Measurements from ENCODE around the gene FGFR3. TPM values are rescaled to one million over a fixed set of nuclear protein-coding genes. Genes with fewer than 3 reads are reported as not detected.

Gene FGFR3
- polyA plus RNA-seq, 4 donors, result 70.0 to 150 (median 103) TPM

DNA sequence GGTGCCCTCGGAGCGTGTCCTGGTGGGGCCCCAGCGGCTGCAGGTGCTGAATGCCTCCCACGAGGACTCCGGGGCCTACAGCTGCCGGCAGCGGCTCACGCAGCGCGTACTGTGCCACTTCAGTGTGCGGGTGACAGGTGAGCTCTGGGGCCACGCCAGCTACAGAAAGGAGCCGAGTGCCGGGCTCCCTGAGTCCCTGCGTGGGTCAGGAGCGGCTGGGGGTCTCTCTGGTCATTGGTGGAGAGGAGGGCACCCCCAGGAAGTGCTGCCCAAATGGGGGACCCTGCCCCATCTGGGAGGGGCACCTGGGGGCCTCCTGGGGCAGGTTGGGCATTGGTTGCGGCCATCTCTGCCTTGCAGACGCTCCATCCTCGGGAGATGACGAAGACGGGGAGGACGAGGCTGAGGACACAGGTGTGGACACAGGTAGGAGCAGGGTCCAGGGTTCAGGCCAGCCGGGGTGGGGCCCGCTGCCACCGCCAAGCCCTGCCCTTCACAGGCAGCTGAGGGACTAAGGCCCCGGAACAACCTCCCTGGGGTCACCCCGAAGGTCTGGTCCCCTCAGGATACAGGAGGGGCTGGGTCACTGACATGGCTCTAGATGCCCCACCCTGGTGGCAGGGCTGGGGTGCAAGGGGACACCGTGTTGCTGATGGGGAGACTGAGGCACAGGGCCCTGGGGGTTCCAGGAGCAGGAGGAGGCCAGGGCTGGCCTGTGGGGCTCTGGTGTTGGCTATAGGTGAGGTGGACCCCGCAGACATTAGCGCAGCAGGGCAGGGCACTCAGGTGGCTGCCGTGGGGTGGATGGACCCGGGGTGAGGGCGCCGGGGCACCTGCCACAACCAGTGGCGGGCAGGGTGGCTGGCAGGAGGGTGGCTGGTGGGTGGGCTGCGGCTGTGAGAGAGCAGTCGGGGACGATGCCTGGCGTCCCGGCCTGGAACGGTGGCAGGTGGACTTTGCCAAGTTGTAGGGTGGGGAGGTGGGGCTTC, 6.6 kb downstream of the FGFR3 start:
- DNase-seq (ENCODE audit: low read depth in 4 of 4, low spot score in 2 of 4), result no peak

DNA sequence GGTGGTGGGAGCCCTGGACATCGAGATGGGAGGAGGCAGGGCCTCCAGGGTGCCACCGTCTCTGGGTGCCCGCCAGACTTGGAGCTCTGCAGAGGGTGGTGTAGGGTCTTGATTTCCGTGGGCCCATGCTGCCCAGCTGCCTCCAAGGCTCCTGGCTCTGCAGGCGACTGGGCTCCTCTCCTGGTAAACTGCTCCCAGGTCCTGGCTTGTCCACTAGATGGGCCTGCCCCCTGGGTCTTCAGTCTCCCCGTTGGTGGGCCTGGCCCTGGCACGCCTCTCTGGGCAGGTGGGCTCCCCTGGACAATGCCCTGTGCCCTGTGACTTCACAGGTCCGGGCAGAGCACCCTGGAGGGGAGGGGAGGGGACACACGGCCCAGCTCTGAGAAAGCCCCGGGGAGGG, 7.7 kb downstream of the FGFR3 start:
- no peak for DNase-seq (ENCODE audit: low read depth in 4 of 4, low spot score in 2 of 4)

DNA sequence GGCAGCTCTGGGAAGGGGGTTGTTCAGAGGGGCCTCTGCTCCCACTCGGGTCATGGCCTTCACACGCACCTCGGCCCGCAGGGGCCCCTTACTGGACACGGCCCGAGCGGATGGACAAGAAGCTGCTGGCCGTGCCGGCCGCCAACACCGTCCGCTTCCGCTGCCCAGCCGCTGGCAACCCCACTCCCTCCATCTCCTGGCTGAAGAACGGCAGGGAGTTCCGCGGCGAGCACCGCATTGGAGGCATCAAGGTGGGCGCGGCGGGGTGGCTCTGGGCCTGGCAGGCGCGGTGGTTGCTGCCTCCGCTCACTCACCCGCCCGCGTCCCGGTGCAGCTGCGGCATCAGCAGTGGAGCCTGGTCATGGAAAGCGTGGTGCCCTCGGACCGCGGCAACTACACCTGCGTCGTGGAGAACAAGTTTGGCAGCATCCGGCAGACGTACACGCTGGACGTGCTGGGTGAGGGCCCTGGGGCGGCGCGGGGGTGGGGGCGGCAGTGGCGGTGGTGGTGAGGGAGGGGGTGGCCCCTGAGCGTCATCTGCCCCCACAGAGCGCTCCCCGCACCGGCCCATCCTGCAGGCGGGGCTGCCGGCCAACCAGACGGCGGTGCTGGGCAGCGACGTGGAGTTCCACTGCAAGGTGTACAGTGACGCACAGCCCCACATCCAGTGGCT, 8.3 kb downstream of the FGFR3 start:
- DNase-seq (ENCODE audit: low read depth in 4 of 4, low spot score in 2 of 4), result no peak

DNA sequence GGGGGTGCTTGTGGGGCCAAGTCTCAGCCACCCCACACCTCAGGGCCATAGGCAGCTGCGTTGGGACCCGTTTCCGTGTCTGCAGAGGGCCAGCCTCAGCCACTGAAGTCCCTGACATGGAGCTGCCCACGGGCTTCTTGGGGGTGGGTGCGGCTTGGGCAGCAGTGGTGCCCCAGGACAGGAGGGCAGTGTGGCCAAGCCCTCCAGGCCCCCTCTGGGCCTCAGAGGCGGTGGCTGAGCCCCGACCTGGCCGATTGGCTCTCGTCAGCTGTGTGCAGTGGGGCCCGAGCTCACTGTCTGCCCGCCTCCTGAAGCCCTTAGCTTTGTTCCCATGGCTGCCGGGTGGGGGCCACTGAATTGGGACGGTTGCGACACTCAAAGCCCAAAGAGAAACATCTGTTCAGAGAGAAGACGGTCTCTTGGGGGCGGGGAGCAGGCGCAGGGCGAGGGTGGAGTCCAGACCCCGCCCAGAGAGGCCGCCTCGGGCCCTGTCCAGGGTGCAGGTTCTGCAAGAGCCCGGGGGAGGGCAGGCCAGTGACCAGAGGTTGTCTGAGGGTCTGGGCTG, 9.1 kb downstream of the FGFR3 start:
- DNase-seq (ENCODE audit: low read depth in 4 of 4, low spot score in 2 of 4), result no peak

DNA sequence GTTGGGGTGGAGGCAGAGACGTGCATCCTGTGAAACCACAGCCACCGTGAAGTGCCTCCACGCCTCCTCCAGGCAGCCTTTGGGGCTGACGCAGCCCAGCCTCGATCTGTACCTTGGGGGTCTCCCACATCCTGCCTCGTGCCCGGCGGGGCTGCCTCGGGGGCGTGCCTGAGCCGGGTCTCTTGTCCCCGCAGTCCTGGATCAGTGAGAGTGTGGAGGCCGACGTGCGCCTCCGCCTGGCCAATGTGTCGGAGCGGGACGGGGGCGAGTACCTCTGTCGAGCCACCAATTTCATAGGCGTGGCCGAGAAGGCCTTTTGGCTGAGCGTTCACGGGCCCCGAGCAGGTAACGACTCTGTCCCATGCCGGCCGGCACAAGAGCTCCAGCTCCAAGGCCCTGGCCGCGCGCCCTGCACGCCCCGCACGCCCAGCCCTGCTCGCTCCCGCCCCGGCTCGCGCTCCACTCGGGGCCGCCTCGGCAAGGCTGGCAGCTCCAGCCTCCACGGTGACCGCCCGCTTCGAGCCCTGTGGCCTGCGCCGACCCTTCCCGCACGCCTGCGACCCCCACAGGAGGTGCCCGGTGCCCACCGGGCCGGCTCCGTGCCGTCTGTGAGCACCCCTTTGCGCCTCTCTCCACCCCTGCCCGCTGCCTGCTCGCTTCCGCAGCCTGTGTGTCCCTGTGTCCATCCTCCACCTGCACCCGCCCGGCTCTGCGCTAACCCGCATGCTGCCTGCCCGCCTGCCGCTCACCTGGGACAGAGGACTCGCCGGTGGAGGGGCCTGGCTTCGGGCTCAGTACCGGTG, 9.8 kb downstream of the FGFR3 start:
- DNase-seq (ENCODE audit: low read depth in 4 of 4, low spot score in 2 of 4), result no peak

DNA sequence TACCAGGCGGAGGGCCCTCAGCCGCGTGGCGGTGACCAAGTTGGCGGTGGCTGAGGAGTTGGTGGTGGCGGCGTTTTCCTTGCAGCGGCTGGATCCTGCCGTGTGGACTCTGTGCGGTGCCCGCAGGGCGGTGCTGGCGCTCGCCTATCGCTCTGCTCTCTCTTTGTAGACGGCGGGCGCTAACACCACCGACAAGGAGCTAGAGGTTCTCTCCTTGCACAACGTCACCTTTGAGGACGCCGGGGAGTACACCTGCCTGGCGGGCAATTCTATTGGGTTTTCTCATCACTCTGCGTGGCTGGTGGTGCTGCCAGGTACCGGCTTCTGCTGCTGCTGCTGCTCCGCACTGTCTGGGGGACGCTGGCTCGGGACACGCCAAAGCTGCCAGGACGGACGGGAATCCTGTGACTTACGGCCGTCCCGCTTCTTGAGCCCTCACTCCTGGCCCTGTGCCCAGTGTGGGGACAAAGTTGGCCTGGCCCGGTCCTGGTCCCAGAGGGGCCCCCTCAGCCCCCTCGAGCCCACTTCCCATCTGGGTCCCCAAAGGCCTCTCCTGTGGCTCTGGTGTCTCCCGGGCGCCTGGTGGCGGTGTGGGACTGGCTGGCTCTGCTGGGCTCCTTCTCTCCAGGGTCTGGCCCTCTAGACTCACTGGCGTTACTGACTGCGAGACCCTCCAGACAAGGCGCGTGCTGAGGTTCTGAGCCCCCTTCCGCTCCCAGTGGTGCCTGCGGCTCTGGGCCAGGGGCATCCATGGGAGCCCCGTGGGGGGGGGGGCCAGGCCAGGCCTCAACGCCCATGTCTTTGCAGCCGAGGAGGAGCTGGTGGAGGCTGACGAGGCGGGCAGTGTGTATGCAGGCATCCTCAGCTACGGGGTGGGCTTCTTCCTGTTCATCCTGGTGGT, 10.7 kb downstream of the FGFR3 start:
- no peak for DNase-seq (ENCODE audit: low read depth in 4 of 4, low spot score in 2 of 4)

DNA sequence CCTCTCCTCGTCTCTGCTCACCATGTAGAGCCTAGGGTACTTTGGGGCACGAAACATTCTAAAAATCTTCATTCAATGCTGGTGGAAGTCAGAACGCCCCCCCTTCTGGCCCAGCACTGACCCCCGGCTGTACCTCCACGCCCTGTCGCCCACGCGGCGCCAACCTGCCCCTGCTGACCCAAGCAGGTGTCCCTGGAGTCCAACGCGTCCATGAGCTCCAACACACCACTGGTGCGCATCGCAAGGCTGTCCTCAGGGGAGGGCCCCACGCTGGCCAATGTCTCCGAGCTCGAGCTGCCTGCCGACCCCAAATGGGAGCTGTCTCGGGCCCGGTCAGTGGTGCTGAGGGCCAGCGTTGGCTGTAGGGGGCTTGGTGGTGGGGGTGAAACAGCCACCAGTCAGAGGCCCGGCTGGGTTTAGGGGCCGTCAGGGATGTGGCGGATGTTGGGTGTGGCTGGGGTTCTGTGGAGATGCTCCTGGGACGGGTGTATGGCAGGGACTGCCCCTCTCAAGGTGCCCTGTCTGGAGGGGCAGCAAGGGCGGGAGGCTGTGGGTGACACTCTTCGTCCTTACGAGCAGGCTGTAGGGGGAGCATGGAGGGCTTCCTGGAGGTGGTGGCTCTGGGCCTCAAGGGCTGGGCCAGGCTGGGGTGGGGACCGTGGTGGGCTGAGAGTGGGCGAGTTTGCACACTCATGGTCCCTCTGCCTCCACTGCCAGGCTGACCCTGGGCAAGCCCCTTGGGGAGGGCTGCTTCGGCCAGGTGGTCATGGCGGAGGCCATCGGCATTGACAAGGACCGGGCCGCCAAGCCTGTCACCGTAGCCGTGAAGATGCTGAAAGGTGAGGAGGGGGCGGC, 11.8 kb downstream of the FGFR3 start:
- no peak for DNase-seq (ENCODE audit: low read depth in 4 of 4, low spot score in 2 of 4)

DNA sequence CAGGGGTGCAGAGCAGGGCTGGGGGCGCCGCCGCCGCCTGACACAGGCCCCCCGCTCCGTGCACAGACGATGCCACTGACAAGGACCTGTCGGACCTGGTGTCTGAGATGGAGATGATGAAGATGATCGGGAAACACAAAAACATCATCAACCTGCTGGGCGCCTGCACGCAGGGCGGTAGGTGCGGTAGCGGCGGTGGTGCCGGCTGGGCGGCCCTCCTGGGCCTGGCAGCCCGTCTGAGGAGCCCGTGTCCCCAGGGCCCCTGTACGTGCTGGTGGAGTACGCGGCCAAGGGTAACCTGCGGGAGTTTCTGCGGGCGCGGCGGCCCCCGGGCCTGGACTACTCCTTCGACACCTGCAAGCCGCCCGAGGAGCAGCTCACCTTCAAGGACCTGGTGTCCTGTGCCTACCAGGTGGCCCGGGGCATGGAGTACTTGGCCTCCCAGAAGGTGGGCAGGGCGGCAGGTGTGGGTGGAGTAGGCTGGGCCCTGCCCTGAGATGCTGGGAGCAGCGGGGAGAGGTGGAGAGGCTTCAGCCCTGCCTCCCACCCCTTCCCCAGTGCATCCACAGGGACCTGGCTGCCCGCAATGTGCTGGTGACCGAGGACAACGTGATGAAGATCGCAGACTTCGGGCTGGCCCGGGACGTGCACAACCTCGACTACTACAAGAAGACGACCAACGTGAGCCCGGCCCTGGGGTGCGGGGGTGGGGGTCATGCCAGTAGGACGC, 12.6 kb downstream of the FGFR3 start:
- DNase-seq (ENCODE audit: low read depth in 4 of 4, low spot score in 2 of 4), result no peak

DNA sequence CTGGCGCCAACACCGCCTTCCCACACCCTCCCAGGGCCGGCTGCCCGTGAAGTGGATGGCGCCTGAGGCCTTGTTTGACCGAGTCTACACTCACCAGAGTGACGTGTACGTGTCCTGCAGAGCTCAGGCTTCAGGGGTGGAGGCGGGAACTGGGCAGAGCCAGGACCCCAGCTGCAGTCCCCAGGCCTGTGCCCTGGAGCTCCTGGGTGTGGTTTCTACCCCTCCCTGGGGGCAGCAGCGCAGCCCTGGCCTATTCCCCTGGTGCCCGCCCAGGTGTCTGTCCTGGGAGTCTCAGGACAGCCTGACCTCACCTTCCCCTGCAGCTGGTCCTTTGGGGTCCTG, 13.1 kb downstream of the FGFR3 start:
- no peak for DNase-seq (ENCODE audit: low read depth in 4 of 4, low spot score in 2 of 4)

DNA sequence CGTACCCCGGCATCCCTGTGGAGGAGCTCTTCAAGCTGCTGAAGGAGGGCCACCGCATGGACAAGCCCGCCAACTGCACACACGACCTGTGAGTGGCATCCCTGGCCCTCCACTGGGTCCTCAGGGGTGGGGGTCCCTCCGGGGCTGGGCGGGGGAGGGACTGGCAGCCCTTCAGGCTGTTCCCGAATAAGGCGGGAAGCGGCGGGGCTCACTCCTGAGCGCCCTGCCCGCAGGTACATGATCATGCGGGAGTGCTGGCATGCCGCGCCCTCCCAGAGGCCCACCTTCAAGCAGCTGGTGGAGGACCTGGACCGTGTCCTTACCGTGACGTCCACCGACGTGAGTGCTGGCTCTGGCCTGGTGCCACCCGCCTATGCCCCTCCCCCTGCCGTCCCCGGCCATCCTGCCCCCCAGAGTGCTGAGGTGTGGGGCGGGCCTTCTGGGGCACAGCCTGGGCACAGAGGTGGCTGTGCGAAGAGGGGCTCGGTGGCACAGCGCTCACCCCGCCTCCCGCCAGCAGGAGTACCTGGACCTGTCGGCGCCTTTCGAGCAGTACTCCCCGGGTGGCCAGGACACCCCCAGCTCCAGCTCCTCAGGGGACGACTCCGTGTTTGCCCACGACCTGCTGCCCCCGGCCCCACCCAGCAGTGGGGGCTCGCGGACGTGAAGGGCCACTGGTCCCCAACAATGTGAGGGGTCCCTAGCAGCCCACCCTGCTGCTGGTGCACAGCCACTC, 13.7 kb downstream of the FGFR3 start:
- DNase-seq (ENCODE audit: low read depth in 4 of 4, low spot score in 2 of 4), result no peak

DNA sequence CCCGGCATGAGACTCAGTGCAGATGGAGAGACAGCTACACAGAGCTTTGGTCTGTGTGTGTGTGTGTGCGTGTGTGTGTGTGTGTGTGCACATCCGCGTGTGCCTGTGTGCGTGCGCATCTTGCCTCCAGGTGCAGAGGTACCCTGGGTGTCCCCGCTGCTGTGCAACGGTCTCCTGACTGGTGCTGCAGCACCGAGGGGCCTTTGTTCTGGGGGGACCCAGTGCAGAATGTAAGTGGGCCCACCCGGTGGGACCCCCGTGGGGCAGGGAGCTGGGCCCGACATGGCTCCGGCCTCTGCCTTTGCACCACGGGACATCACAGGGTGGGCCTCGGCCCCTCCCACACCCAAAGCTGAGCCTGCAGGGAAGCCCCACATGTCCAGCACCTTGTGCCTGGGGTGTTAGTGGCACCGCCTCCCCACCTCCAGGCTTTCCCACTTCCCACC, 14.3 kb downstream of the FGFR3 start:
- no peak for DNase-seq (ENCODE audit: low read depth in 4 of 4, low spot score in 2 of 4)

DNA sequence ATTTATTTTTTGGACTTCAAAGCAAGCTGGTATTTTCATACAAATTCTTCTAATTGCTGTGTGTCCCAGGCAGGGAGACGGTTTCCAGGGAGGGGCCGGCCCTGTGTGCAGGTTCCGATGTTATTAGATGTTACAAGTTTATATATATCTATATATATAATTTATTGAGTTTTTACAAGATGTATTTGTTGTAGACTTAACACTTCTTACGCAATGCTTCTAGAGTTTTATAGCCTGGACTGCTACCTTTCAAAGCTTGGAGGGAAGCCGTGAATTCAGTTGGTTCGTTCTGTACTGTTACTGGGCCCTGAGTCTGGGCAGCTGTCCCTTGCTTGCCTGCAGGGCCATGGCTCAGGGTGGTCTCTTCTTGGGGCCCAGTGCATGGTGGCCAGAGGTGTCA, 15.3 kb downstream of the FGFR3 start:
- DNase-seq (ENCODE audit: low read depth in 4 of 4, low spot score in 2 of 4), result no peak

DNA sequence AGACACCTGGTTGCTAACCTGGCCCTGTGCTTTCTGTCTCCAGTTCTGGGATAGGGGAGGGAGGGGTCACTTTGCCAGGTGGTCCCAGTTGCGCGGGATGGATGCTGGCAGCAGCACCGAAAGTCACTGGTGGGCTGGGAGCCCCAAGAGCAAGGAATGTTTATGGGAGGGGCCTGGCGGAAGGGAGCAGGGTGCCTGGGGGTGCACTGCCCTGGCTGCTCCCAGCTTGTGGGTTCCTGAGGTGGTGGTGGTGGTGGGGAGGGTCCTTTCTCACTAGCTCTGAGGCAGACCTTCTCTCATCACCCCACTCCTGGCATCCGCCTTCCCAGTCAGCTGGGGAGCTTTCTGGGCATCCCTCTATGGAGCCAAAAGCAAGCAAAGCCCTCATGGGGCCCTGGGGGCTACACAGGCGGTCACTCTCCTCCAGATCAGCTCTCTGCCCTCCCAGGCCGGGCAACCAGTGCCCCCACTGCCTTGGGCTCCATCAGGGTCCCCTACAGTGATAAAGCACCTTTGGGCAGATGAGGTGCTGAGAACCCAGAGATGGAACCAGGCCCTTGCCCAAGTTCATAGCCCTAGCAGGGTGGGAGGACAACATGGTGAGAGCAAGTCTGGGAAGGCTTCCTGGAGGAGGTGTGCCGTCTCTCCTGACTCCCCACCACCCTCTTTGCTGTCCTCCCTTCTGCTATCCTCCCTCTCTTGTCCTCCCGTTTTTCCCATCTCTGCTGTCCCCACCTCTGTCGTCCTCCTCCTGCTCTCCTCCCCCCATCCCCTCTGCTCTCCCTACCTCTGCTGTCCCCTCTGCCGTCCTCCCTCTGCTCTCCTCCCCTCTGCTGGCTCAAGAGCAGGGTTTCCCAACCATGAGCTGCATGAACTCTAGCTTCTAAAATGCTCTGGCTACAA, 16.0 kb downstream of the FGFR3 start:
- no peak for DNase-seq (ENCODE audit: low read depth in 4 of 4, low spot score in 2 of 4)

DNA sequence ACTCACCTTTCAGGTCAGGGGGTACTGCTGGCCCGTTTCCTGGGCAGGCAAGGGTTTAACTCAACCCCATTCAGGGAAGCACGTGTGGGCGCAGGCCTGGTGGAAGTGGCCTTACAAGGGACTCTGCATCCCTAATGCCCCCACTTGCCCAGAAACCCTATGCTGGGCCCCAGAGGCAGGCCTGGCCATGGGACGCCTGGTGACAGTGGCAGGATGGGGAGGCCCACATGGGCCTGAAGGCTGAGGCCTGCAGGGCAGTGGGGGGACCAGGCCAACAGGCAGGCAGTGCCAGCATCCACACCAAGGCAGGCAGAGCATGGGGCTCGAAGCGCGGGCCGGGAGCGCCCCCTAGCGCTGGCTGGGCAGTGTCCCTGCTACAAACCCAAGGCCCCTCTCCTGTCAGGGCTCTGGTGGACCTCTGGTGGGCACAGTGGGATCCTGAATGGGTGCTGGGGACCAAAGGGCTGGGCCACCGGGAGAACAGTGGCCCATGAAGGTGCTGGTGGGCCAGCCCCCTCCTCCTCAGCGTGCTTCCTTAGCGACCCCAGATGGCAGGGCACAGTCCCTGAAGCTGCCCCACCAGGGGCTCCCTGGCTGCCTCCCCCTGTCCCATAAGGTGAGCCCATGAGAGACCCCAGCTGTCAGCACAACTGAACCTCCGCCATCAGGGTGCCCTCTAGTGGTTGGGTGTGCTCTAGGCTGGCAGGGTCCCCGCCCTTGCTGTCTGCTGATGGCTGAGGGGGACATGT, 16.8 kb downstream of the FGFR3 start:
- DNase-seq (ENCODE audit: low read depth in 4 of 4, low spot score in 2 of 4), result peak in 1 of 4 donors; percentile 56

DNA sequence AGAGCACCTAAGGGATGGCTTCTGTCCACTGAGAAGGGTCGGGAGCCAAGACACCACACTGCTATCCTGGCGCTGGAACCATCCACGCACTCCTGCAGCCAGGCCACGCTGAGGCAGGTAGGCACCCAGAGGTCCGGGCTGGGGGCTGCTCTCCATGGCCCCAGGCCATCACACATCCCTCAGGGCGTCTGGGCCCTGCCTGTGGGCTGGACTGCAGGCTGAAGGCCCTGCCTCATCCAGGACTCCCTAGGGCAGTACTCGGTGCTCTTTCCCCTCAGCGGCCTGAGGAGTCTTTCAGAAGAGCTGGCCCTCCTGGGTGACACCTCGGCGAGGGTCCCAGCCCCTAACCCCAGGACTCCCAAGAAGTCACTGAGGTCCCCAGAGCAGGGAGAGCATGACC, 17.7 kb downstream of the FGFR3 start:
- no peak for DNase-seq (ENCODE audit: low read depth in 4 of 4, low spot score in 2 of 4)

DNA sequence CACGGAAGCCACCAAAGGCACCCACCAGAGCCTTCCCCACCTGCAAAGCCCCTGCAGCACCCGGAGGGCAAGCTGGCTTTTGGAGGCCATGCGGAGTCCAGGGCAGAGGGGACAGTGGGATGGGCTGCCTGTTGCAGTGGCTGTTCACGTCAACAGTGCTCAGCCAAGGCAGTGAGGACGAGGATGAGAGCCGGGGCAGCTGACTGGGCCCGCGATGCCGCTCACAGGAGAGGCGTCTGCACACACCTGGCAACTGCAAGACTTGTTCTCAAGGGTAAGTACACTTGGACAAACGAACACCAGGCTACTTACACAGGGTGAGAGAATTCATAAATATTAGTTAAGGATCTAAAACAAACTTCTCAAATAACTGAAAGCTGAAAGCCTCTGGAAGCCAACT, 19.6 kb downstream of the FGFR3 start:
- DNase-seq (ENCODE audit: low read depth in 4 of 4, low spot score in 2 of 4), result no peak

Data from left renal cortex interstitium (tissue), 4 donors.